H1 (cell line): Measurements from ENCODE around the gene DNAL4. TPM values are rescaled to one million over a fixed set of nuclear protein-coding genes. Genes with fewer than 3 reads are reported as not detected.

Source experiments
- CTCF ChIA-PET: fragments of 300-600 bp; sonication (Branson Sonifier 250); formaldehyde crosslinking; loops from one replicate; lab custom pipeline; 2021; ENCODE audit not compliant: partially characterized antibody; lab: Charles Lee
- POLR2A ChIA-PET: fragments of 300-600 bp; sonication (Branson Sonifier 250); formaldehyde crosslinking; loops from one replicate; lab custom pipeline; 2021; ENCODE audit warnings: inconsistent platforms; ENCODE audit not compliant: partially characterized antibody; lab: Charles Lee
- DNase-seq, 2 experiments: peaks; one replicate each; pipeline versions ENCODE4 v3.0.0 to v3.0.0-alpha.2; 2010 to 2022; ENCODE audit warnings: low spot score in 2 of 2, low read depth in 1 of 2, mixed read lengths in 1 of 2
- FAIRE-seq: peaks from 2 replicates; lab custom pipeline; 2011; peaks lifted over from hg19 to GRCh38; lab: Jason Lieb, UNC
- H2AFZ ChIP-seq: 2 replicates; pipeline ENCODE4 v1.8.1; 2012; ENCODE audit warnings: low read length, inconsistent platforms
- H2AK5ac ChIP-seq: 2 replicates; pipeline ENCODE4 v1.6.1; 2013; ENCODE audit warnings: low read depth, low read length
- H2BK120ac ChIP-seq: replicated peaks from 2 replicates; pipeline ENCODE3; 2013; ENCODE audit warnings: low read depth, low read length, inconsistent platforms
- H2BK12ac ChIP-seq: 2 replicates; pipeline ENCODE4 v1.6.1; 2013; ENCODE audit warnings: low read depth, low read length
- H2BK15ac ChIP-seq: 2 replicates; pipeline ENCODE4 v1.6.1; 2013; ENCODE audit warnings: low read length
- H2BK20ac ChIP-seq: 2 replicates; pipeline ENCODE4 v1.6.1; 2013; ENCODE audit warnings: low read length
- H2BK5ac ChIP-seq: 2 replicates; pipeline ENCODE4 v1.6.1; 2013; ENCODE audit warnings: low read depth, low read length
- H3K14ac ChIP-seq: 2 replicates; pipeline ENCODE4 v1.6.1; 2013; ENCODE audit warnings: inconsistent platforms; ENCODE audit not compliant: insufficient read length
- H3K18ac ChIP-seq: 2 replicates; pipeline ENCODE4 v1.6.1; 2013; ENCODE audit warnings: low read length; ENCODE audit errors: extremely low read depth
- H3K23ac ChIP-seq: 2 replicates; pipeline ENCODE4 v1.6.1; 2013; ENCODE audit warnings: inconsistent platforms; ENCODE audit not compliant: insufficient read length
- H3K23me2 ChIP-seq: 2 replicates; pipeline ENCODE4 v1.6.1; 2013; ENCODE audit warnings: low read depth, low read length
- H3K27ac ChIP-seq: 2 replicates; pipeline ENCODE4 v1.6.1; 2011; ENCODE audit warnings: low read depth, low read length, inconsistent platforms
- H3K27me3 ChIP-seq, 4 experiments: replicated peaks in 1 of 4; 1 replicate in 1 of 4; 2 replicates in 3 of 4; pipeline versions ENCODE4 v1.6.1 to v1.8.1; 2011 to 2013; ENCODE audit warnings: low read length in 3 of 4, mild to moderate bottlenecking in 3 of 4, inconsistent platforms in 2 of 4, mixed read lengths in 2 of 4, moderate library complexity in 1 of 4; ENCODE audit not compliant: control insufficient read depth in 3 of 4, insufficient read depth in 3 of 4; ENCODE audit errors: extremely low read depth in 1 of 4
- H3K36me3 ChIP-seq, 4 experiments: 2 replicates each; pipeline versions ENCODE4 v1.6.1 to v1.8.1; 2011 to 2013; ENCODE audit warnings: mild to moderate bottlenecking in 4 of 4, low read length in 3 of 4, moderate library complexity in 2 of 4, control low read depth in 1 of 4, inconsistent platforms in 1 of 4; ENCODE audit not compliant: insufficient read depth in 4 of 4, control insufficient read depth in 2 of 4
- H3K4ac ChIP-seq: replicated peaks from 2 replicates; pipeline ENCODE3; 2013; ENCODE audit warnings: low read length, low read depth, mixed read lengths, inconsistent platforms; ENCODE audit not compliant: insufficient read length
- H3K4me1 ChIP-seq, 4 experiments: replicated peaks in 1 of 4; 1 replicate in 1 of 4; 2 replicates in 3 of 4; pipeline versions ENCODE4 v1.6.1 to v1.8.1; 2011 to 2013; ENCODE audit warnings: low read length in 3 of 4, inconsistent platforms in 2 of 4, mixed read lengths in 1 of 4; ENCODE audit not compliant: insufficient read depth in 4 of 4, control insufficient read depth in 3 of 4
- H3K4me2 ChIP-seq, 2 experiments: 2 replicates each; pipeline versions ENCODE4 v1.6.1 to v1.8.1; 2011 to 2013; ENCODE audit warnings: low read depth in 2 of 2, low read length in 2 of 2, control low read depth in 1 of 2, inconsistent platforms in 1 of 2, mild to moderate bottlenecking in 1 of 2; ENCODE audit not compliant: insufficient read depth in 1 of 2
- H3K4me3 ChIP-seq, 4 experiments: fragments of 200-600, 300-600 bp in 1 of 4; sonication (generic), shearing (Covaris generic), sonication (Bioruptor Twin) in 1 of 4; 2 replicates each; pipeline versions ENCODE4 v1.5.1 to v1.8.1; 2011 to 2016; ENCODE audit warnings: low read length in 4 of 4, low read depth in 3 of 4, control low read depth in 2 of 4, inconsistent platforms in 2 of 4, mild to moderate bottlenecking in 2 of 4, mixed read lengths in 1 of 4, moderate library complexity in 1 of 4; ENCODE audit not compliant: insufficient read depth in 2 of 4; ENCODE audit errors: extremely low read depth in 1 of 4
- H3K56ac ChIP-seq: replicated peaks from 2 replicates; pipeline ENCODE3; 2013; ENCODE audit warnings: low read depth, mild to moderate bottlenecking, mixed read lengths, low read length, inconsistent platforms; ENCODE audit not compliant: insufficient read length
- H3K79me1 ChIP-seq: 2 replicates; pipeline ENCODE4 v1.6.1; 2013; ENCODE audit warnings: low read depth, low read length, control low read depth
- H3K79me2 ChIP-seq, 2 experiments: 2 replicates each; pipeline versions ENCODE4 v1.6.1 to v1.8.1; 2012 to 2013; ENCODE audit warnings: low read length in 2 of 2, mild to moderate bottlenecking in 2 of 2, inconsistent platforms in 1 of 2; ENCODE audit not compliant: insufficient read depth in 2 of 2, control insufficient read depth in 1 of 2
- H3K9ac ChIP-seq, 4 experiments: replicated peaks in 1 of 4; 1 replicate in 1 of 4; 2 replicates in 3 of 4; pipeline versions ENCODE4 v1.6.1 to v1.8.1; 2011 to 2013; ENCODE audit warnings: low read depth in 3 of 4, low read length in 3 of 4, control low read depth in 2 of 4, mild to moderate bottlenecking in 2 of 4, moderate library complexity in 2 of 4, inconsistent platforms in 1 of 4; ENCODE audit errors: extremely low read depth in 1 of 4
- H3K9me3 ChIP-seq, 2 experiments: 2 replicates each; pipeline versions ENCODE4 v1.6.1 to v1.8.1; 2012 to 2013; ENCODE audit warnings: mild to moderate bottlenecking in 2 of 2, moderate library complexity in 2 of 2, control low read depth in 1 of 2, inconsistent platforms in 1 of 2, low read depth in 1 of 2, low read length in 1 of 2, mixed read lengths in 1 of 2; ENCODE audit not compliant: insufficient read depth in 2 of 2
- H4K20me1 ChIP-seq, 2 experiments: replicated peaks in 1 of 2; 2 replicates each; pipeline versions ENCODE3 to v1.8.1; 2011 to 2013; ENCODE audit warnings: inconsistent platforms in 2 of 2, low read length in 2 of 2, mild to moderate bottlenecking in 1 of 2; ENCODE audit not compliant: insufficient read depth in 2 of 2, control insufficient read depth in 1 of 2
- H4K5ac ChIP-seq: 2 replicates; pipeline ENCODE4 v1.6.1; 2013; ENCODE audit warnings: low read length, low read depth, mixed read lengths, inconsistent platforms; ENCODE audit not compliant: insufficient read length
- H4K8ac ChIP-seq: 2 replicates; pipeline ENCODE4 v1.8.0; 2013; ENCODE audit warnings: mild to moderate bottlenecking, moderate library complexity, low read length, inconsistent platforms; ENCODE audit not compliant: insufficient read depth; ENCODE audit errors: extremely low read depth
- H4K91ac ChIP-seq: replicated peaks from 2 replicates; pipeline ENCODE3; 2013; ENCODE audit warnings: low read length, mixed read lengths, inconsistent platforms; ENCODE audit not compliant: insufficient read length
- SP1 ChIP-seq: IDR thresholded peaks from 2 replicates; pipeline ENCODE4 v1.6.1; 2011; ENCODE audit warnings: low read depth, low read length
- WGBS, 2 experiments: shearing (Covaris generic) in 1 of 2; methylation state at CpG; one replicate each; pipeline versions ENCODE4 v1.1.6 to v1.1.7; 2013 to 2015; ENCODE audit warnings: low lambda C conversion rate in 2 of 2, mixed read lengths in 2 of 2, inconsistent platforms in 1 of 2, low coverage in 1 of 2, missing lambda C conversion rate in 1 of 2; ENCODE audit not compliant: insufficient replicate concordance in 2 of 2, insufficient coverage in 1 of 2, insufficient read length in 1 of 2; ENCODE audit errors: extremely low coverage in 1 of 2, missing lambda C conversion rate in 1 of 2; 5-methylcytosine and 5-hydroxymethylcytosine counted together
- polyA plus RNA-seq, 7 experiments: library from polyadenylated mRNA; depleted of rRNA in 3 of 7; stranded (reverse) in 5 of 7; unstranded in 2 of 7; fragments of >200 nt in 5 of 7; fragments of 200-250 nt in 2 of 7; gene quantifications; 1 replicate in 5 of 7; 2 replicates in 1 of 7; 4 replicates in 1 of 7; pipeline versions ENCODE4 v1.2.1 to v1.2.3, GENCODE V29; 2011 to 2013; ENCODE audit warnings: missing spikeins in 2 of 7, mixed read lengths in 2 of 7
- total RNA-seq: library from RNA; stranded (reverse); fragmentation: NEBNext Ultra II Directional; extraction: Animal tissue kit (Norgen Biotek cat#: 25700); gene quantifications from 2 replicates; pipeline ENCODE4 v1.2.1, GENCODE V29; 2021

DNAL4 gene
- total and polyA plus RNA-seq, 2 of the 8 experiments (the other 6 are each of a cell fraction or from before 2014, with no cell fraction given) = 8.8 to 14.0 TPM

GRCh38 chr22:38833061-38833460 lies 39.1 kb upstream of the DNAL4 start:
- Histone ChIP-seq H3K4me1 (peaks cover 0 to 10% (median 5%) of the 10 kb centered on the region in 4 experiments; a peak in 5 of 7 replicates), H3K4me3 (no peak overlapping the region)
- no peak for DNase-seq

More at GRCh38 chr22:38833061-38833460, 39.1 kb upstream of the DNAL4 start:
- Histone ChIP-seq H4K91ac (no peak overlapping the region), H3K79me2 (no peaks in the 10 kb centered on the region), H4K20me1 (peaks cover 0 to 3% of the 10 kb centered on the region in 2 experiments), H3K9me3 (no peaks in the 10 kb centered on the region), H2BK15ac (no peak overlapping the region), H2BK12ac (0 out of 2 replicates have a peak overlapping the region, but pooled peaks have one; percentile 5), H3K4ac (no peak overlapping the region), H3K9ac (no peak overlapping the region), H3K23me2 (peaks cover 1% of the 10 kb centered on the region; the same call in 1 of the 2 replicates), H3K79me1 (no peaks in the 10 kb centered on the region), H3K27me3 (no peaks in the 10 kb centered on the region), H4K5ac (no peak overlapping the region), H2BK20ac (no peak overlapping the region), H2BK5ac (no peak overlapping the region), H2BK120ac (no peak overlapping the region), H3K23ac (no peak overlapping the region), H3K4me2 (no peak overlapping the region), H3K18ac (no peak overlapping the region), H2AK5ac (no peak overlapping the region), H3K56ac (no peak overlapping the region), H2AFZ (no peak overlapping the region), H3K27ac (no peak overlapping the region), H4K8ac (no peak overlapping the region), H3K36me3 (no peaks in the 10 kb centered on the region), H3K14ac (no peak overlapping the region)
- WGBS, 2 experiments = 100% methylated on average over 3 of the region's 3 CpGs; no CpG with 5 or more reads in 1 of the 2 experiments
- ChIA-PET CTCF (interaction anchor here (2.2 to 5.6 kb wide), 2 partner anchors 6 to 64 kb away, joined by 11 to 53 read pairs; no protein-coding TSS in a partner anchor), POLR2A (interaction anchor here (1.4 kb wide), 1 partner anchor 10 kb away, joined by 5 read pairs; the partner anchor contains the start of gene NPTXR)
- FAIRE-seq = no peak
- no peak for TF ChIP-seq SP1
